HFFc6 (cell line): ENCODE data around the gene SRMS. TPM values are rescaled to one million over a fixed set of nuclear protein-coding genes. Genes with fewer than 3 reads are reported as not detected.

Source experiments
- DNase-seq: peaks from one replicate; pipeline ENCODE4 v3.0.0-alpha.2; 2018
- H3K27ac Mint-ChIP-seq: 2 replicates; pipeline ENCODE4 v1.8.0; 2020; ENCODE audit warnings: mild to moderate bottlenecking, mixed read lengths
- H3K27me3 Mint-ChIP-seq: 2 replicates; pipeline ENCODE4 v1.8.0; 2021; ENCODE audit warnings: mild to moderate bottlenecking, moderate library complexity, mixed read lengths; ENCODE audit not compliant: insufficient read depth
- H3K36me3 Mint-ChIP-seq: 2 replicates; pipeline ENCODE4 v1.8.0; 2021; ENCODE audit warnings: low read depth, mixed read lengths
- H3K4me1 Mint-ChIP-seq: 2 replicates; pipeline ENCODE4 v1.8.0; 2020; ENCODE audit warnings: low read depth, mixed read lengths
- H3K4me3 Mint-ChIP-seq: 2 replicates; pipeline ENCODE4 v1.8.0; 2020; ENCODE audit warnings: mild to moderate bottlenecking, moderate library complexity, mixed read lengths
- H3K9me3 Mint-ChIP-seq: 2 replicates; pipeline ENCODE4 v1.8.0; 2020; ENCODE audit warnings: mild to moderate bottlenecking, mixed read lengths
- CTCF ChIP-seq: fragments of 200-600 bp; sonication (generic); IDR thresholded peaks from 2 replicates; pipeline ENCODE4 v1.5.0; 2021; ENCODE audit warnings: antibody characterized with exemption, mild to moderate bottlenecking
- total RNA-seq, 6 experiments: library from RNA; stranded (reverse); fragmentation: NEBNext Ultra II Directional; extraction: Animal tissue kit (Norgen Biotek cat#: 25700); gene quantifications; 2 replicates in 1 of 6; 3 replicates in 5 of 6; pipeline ENCODE4 v1.2.3, GENCODE V29; 2021

The SRMS gene
- total RNA-seq, 6 experiments from 2014 or later = not detected

GRCh38 chr20:63513207-63513606 is 34.3 kb downstream of the SRMS start:
- TF ChIP-seq CTCF = no peak
- no peaks in the 10 kb centered on the region; the same call in 1 of the 2 replicates for H3K9me3 Mint-ChIP-seq
- no peak for DNase-seq
- no peak overlapping the region for H3K27ac Mint-ChIP-seq
- H3K27me3 Mint-ChIP-seq = peaks cover 26% of the 10 kb centered on the region
- H3K4me1 Mint-ChIP-seq = no peaks in the 10 kb centered on the region
- H3K4me3 Mint-ChIP-seq = no peak overlapping the region
- no peaks in the 10 kb centered on the region for H3K36me3 Mint-ChIP-seq

GRCh38 chr20:63509088-63509564 is 38.4 kb downstream of the SRMS start:
- Mint-ChIP-seq H3K4me3 (no peak overlapping the region), H3K9me3 (peaks cover 12% of the 10 kb centered on the region; the same call in 1 of the 2 replicates), H3K4me1 (no peaks in the 10 kb centered on the region), H3K27me3 (peaks cover 39% of the 10 kb centered on the region), H3K36me3 (no peaks in the 10 kb centered on the region), H3K27ac (no peak overlapping the region)
- no peak for DNase-seq
- TF ChIP-seq CTCF = no peak

- H3K27me3 Mint-ChIP-seq = peaks cover 40% of the 10 kb centered on the region
- no peak overlapping the region for H3K4me3 Mint-ChIP-seq
- no peak overlapping the region for H3K27ac Mint-ChIP-seq
- H3K4me1 Mint-ChIP-seq = no peaks in the 10 kb centered on the region
- no peak for DNase-seq
- H3K36me3 Mint-ChIP-seq = no peaks in the 10 kb centered on the region
- peaks cover 14% of the 10 kb centered on the region; the same call in 1 of the 2 replicates for H3K9me3 Mint-ChIP-seq
- no peak for TF ChIP-seq CTCF
Measured at GRCh38 chr20:63508072-63508768, 39.3 kb downstream of the SRMS start.

GRCh38 chr20:63507083-63507743 is 40.3 kb downstream of the SRMS start:
- H3K9me3 Mint-ChIP-seq = peaks cover 14% of the 10 kb centered on the region; the same call in 1 of the 2 replicates
- H3K27ac Mint-ChIP-seq = no peak overlapping the region
- no peaks in the 10 kb centered on the region for H3K4me1 Mint-ChIP-seq
- no peak overlapping the region for H3K4me3 Mint-ChIP-seq
- H3K36me3 Mint-ChIP-seq = no peaks in the 10 kb centered on the region
- no peak for TF ChIP-seq CTCF
- no peak for DNase-seq
- peaks cover 33% of the 10 kb centered on the region for H3K27me3 Mint-ChIP-seq

GRCh38 chr20:63505723-63506122 is 41.8 kb downstream of the SRMS start:
- H3K4me3 Mint-ChIP-seq = no peak overlapping the region
- peaks cover 23% of the 10 kb centered on the region for H3K27me3 Mint-ChIP-seq
- H3K36me3 Mint-ChIP-seq = no peaks in the 10 kb centered on the region
- no peaks in the 10 kb centered on the region for H3K4me1 Mint-ChIP-seq
- TF ChIP-seq CTCF = no peak
- H3K27ac Mint-ChIP-seq = no peak overlapping the region
- H3K9me3 Mint-ChIP-seq = peaks cover 14% of the 10 kb centered on the region; the same call in 1 of the 2 replicates
- no peak for DNase-seq
